H1 (cell line): Measurements from ENCODE around the gene ADAMTS17. TPM values are rescaled to one million over a fixed set of nuclear protein-coding genes. Genes with fewer than 3 reads are reported as not detected.

Experiments
- CTCF ChIA-PET: fragments of 300-600 bp; sonication (Branson Sonifier 250); formaldehyde crosslinking; loops from one replicate; lab custom pipeline; 2021; ENCODE audit not compliant: partially characterized antibody; lab: Charles Lee
- POLR2A ChIA-PET: fragments of 300-600 bp; sonication (Branson Sonifier 250); formaldehyde crosslinking; loops from one replicate; lab custom pipeline; 2021; ENCODE audit warnings: inconsistent platforms; ENCODE audit not compliant: partially characterized antibody; lab: Charles Lee
- DNase-seq, 2 experiments: peaks; one replicate each; pipeline versions ENCODE4 v3.0.0 to v3.0.0-alpha.2; 2010 to 2022; ENCODE audit warnings: low spot score in 2 of 2, low read depth in 1 of 2, mixed read lengths in 1 of 2
- FAIRE-seq: peaks from 2 replicates; lab custom pipeline; 2011; peaks lifted over from hg19 to GRCh38; lab: Jason Lieb, UNC
- H2AFZ ChIP-seq: 2 replicates; pipeline ENCODE4 v1.8.1; 2012; ENCODE audit warnings: low read length, inconsistent platforms
- H2AK5ac ChIP-seq: 2 replicates; pipeline ENCODE4 v1.6.1; 2013; ENCODE audit warnings: low read depth, low read length
- H2BK120ac ChIP-seq: replicated peaks from 2 replicates; pipeline ENCODE3; 2013; ENCODE audit warnings: low read depth, low read length, inconsistent platforms
- H2BK12ac ChIP-seq: 2 replicates; pipeline ENCODE4 v1.6.1; 2013; ENCODE audit warnings: low read depth, low read length
- H2BK15ac ChIP-seq: 2 replicates; pipeline ENCODE4 v1.6.1; 2013; ENCODE audit warnings: low read length
- H2BK20ac ChIP-seq: 2 replicates; pipeline ENCODE4 v1.6.1; 2013; ENCODE audit warnings: low read length
- H2BK5ac ChIP-seq: 2 replicates; pipeline ENCODE4 v1.6.1; 2013; ENCODE audit warnings: low read depth, low read length
- H3K14ac ChIP-seq: 2 replicates; pipeline ENCODE4 v1.6.1; 2013; ENCODE audit warnings: inconsistent platforms; ENCODE audit not compliant: insufficient read length
- H3K18ac ChIP-seq: 2 replicates; pipeline ENCODE4 v1.6.1; 2013; ENCODE audit warnings: low read length; ENCODE audit errors: extremely low read depth
- H3K23ac ChIP-seq: 2 replicates; pipeline ENCODE4 v1.6.1; 2013; ENCODE audit warnings: inconsistent platforms; ENCODE audit not compliant: insufficient read length
- H3K23me2 ChIP-seq: 2 replicates; pipeline ENCODE4 v1.6.1; 2013; ENCODE audit warnings: low read depth, low read length
- H3K27ac ChIP-seq: 2 replicates; pipeline ENCODE4 v1.6.1; 2011; ENCODE audit warnings: low read depth, low read length, inconsistent platforms
- H3K27me3 ChIP-seq, 4 experiments: replicated peaks in 1 of 4; 1 replicate in 1 of 4; 2 replicates in 3 of 4; pipeline versions ENCODE4 v1.6.1 to v1.8.1; 2011 to 2013; ENCODE audit warnings: low read length in 3 of 4, mild to moderate bottlenecking in 3 of 4, inconsistent platforms in 2 of 4, mixed read lengths in 2 of 4, moderate library complexity in 1 of 4; ENCODE audit not compliant: control insufficient read depth in 3 of 4, insufficient read depth in 3 of 4; ENCODE audit errors: extremely low read depth in 1 of 4
- H3K36me3 ChIP-seq, 4 experiments: 2 replicates each; pipeline versions ENCODE4 v1.6.1 to v1.8.1; 2011 to 2013; ENCODE audit warnings: mild to moderate bottlenecking in 4 of 4, low read length in 3 of 4, moderate library complexity in 2 of 4, control low read depth in 1 of 4, inconsistent platforms in 1 of 4; ENCODE audit not compliant: insufficient read depth in 4 of 4, control insufficient read depth in 2 of 4
- H3K4ac ChIP-seq: replicated peaks from 2 replicates; pipeline ENCODE3; 2013; ENCODE audit warnings: low read length, low read depth, mixed read lengths, inconsistent platforms; ENCODE audit not compliant: insufficient read length
- H3K4me1 ChIP-seq, 4 experiments: replicated peaks in 1 of 4; 1 replicate in 1 of 4; 2 replicates in 3 of 4; pipeline versions ENCODE4 v1.6.1 to v1.8.1; 2011 to 2013; ENCODE audit warnings: low read length in 3 of 4, inconsistent platforms in 2 of 4, mixed read lengths in 1 of 4; ENCODE audit not compliant: insufficient read depth in 4 of 4, control insufficient read depth in 3 of 4
- H3K4me2 ChIP-seq, 2 experiments: 2 replicates each; pipeline versions ENCODE4 v1.6.1 to v1.8.1; 2011 to 2013; ENCODE audit warnings: low read depth in 2 of 2, low read length in 2 of 2, control low read depth in 1 of 2, inconsistent platforms in 1 of 2, mild to moderate bottlenecking in 1 of 2; ENCODE audit not compliant: insufficient read depth in 1 of 2
- H3K4me3 ChIP-seq, 4 experiments: fragments of 200-600, 300-600 bp in 1 of 4; sonication (generic), shearing (Covaris generic), sonication (Bioruptor Twin) in 1 of 4; 2 replicates each; pipeline versions ENCODE4 v1.5.1 to v1.8.1; 2011 to 2016; ENCODE audit warnings: low read length in 4 of 4, low read depth in 3 of 4, control low read depth in 2 of 4, inconsistent platforms in 2 of 4, mild to moderate bottlenecking in 2 of 4, mixed read lengths in 1 of 4, moderate library complexity in 1 of 4; ENCODE audit not compliant: insufficient read depth in 2 of 4; ENCODE audit errors: extremely low read depth in 1 of 4
- H3K56ac ChIP-seq: replicated peaks from 2 replicates; pipeline ENCODE3; 2013; ENCODE audit warnings: low read depth, mild to moderate bottlenecking, mixed read lengths, low read length, inconsistent platforms; ENCODE audit not compliant: insufficient read length
- H3K79me1 ChIP-seq: 2 replicates; pipeline ENCODE4 v1.6.1; 2013; ENCODE audit warnings: low read depth, low read length, control low read depth
- H3K79me2 ChIP-seq, 2 experiments: 2 replicates each; pipeline versions ENCODE4 v1.6.1 to v1.8.1; 2012 to 2013; ENCODE audit warnings: low read length in 2 of 2, mild to moderate bottlenecking in 2 of 2, inconsistent platforms in 1 of 2; ENCODE audit not compliant: insufficient read depth in 2 of 2, control insufficient read depth in 1 of 2
- H3K9ac ChIP-seq, 4 experiments: replicated peaks in 1 of 4; 1 replicate in 1 of 4; 2 replicates in 3 of 4; pipeline versions ENCODE4 v1.6.1 to v1.8.1; 2011 to 2013; ENCODE audit warnings: low read depth in 3 of 4, low read length in 3 of 4, control low read depth in 2 of 4, mild to moderate bottlenecking in 2 of 4, moderate library complexity in 2 of 4, inconsistent platforms in 1 of 4; ENCODE audit errors: extremely low read depth in 1 of 4
- H3K9me3 ChIP-seq, 2 experiments: 2 replicates each; pipeline versions ENCODE4 v1.6.1 to v1.8.1; 2012 to 2013; ENCODE audit warnings: mild to moderate bottlenecking in 2 of 2, moderate library complexity in 2 of 2, control low read depth in 1 of 2, inconsistent platforms in 1 of 2, low read depth in 1 of 2, low read length in 1 of 2, mixed read lengths in 1 of 2; ENCODE audit not compliant: insufficient read depth in 2 of 2
- H4K20me1 ChIP-seq, 2 experiments: replicated peaks in 1 of 2; 2 replicates each; pipeline versions ENCODE3 to v1.8.1; 2011 to 2013; ENCODE audit warnings: inconsistent platforms in 2 of 2, low read length in 2 of 2, mild to moderate bottlenecking in 1 of 2; ENCODE audit not compliant: insufficient read depth in 2 of 2, control insufficient read depth in 1 of 2
- H4K5ac ChIP-seq: 2 replicates; pipeline ENCODE4 v1.6.1; 2013; ENCODE audit warnings: low read length, low read depth, mixed read lengths, inconsistent platforms; ENCODE audit not compliant: insufficient read length
- H4K8ac ChIP-seq: 2 replicates; pipeline ENCODE4 v1.8.0; 2013; ENCODE audit warnings: mild to moderate bottlenecking, moderate library complexity, low read length, inconsistent platforms; ENCODE audit not compliant: insufficient read depth; ENCODE audit errors: extremely low read depth
- H4K91ac ChIP-seq: replicated peaks from 2 replicates; pipeline ENCODE3; 2013; ENCODE audit warnings: low read length, mixed read lengths, inconsistent platforms; ENCODE audit not compliant: insufficient read length
- CREB1 ChIP-seq: IDR thresholded peaks from 2 replicates; pipeline ENCODE4 v1.6.1; 2012; ENCODE audit warnings: inconsistent platforms
- FOSL1 ChIP-seq: IDR thresholded peaks from 2 replicates; pipeline ENCODE4 v1.6.1; 2011; ENCODE audit warnings: mild to moderate bottlenecking, low read depth, low read length, moderate library complexity; ENCODE audit not compliant: insufficient read depth
- JUND ChIP-seq: IDR thresholded peaks from 2 replicates; pipeline ENCODE4 v1.6.1; 2011; ENCODE audit warnings: mild to moderate bottlenecking, improper control_type of control experiment, low read length
- RAD21 ChIP-seq, 2 experiments: IDR thresholded peaks in 1 of 2; conservative IDR thresholded peaks in 1 of 2; 2 replicates each; pipeline ENCODE4 v1.6.1; 2011; ENCODE audit warnings: low read depth in 2 of 2, low read length in 2 of 2, improper control_type of control experiment in 1 of 2, inconsistent platforms in 1 of 2, mild to moderate bottlenecking in 1 of 2, moderate library complexity in 1 of 2
- WGBS, 2 experiments: shearing (Covaris generic) in 1 of 2; methylation state at CpG; one replicate each; pipeline versions ENCODE4 v1.1.6 to v1.1.7; 2013 to 2015; ENCODE audit warnings: low lambda C conversion rate in 2 of 2, mixed read lengths in 2 of 2, inconsistent platforms in 1 of 2, low coverage in 1 of 2, missing lambda C conversion rate in 1 of 2; ENCODE audit not compliant: insufficient replicate concordance in 2 of 2, insufficient coverage in 1 of 2, insufficient read length in 1 of 2; ENCODE audit errors: extremely low coverage in 1 of 2, missing lambda C conversion rate in 1 of 2; 5-methylcytosine and 5-hydroxymethylcytosine counted together
- polyA plus RNA-seq, 7 experiments: library from polyadenylated mRNA; depleted of rRNA in 3 of 7; stranded (reverse) in 5 of 7; unstranded in 2 of 7; fragments of >200 nt in 5 of 7; fragments of 200-250 nt in 2 of 7; gene quantifications; 1 replicate in 5 of 7; 2 replicates in 1 of 7; 4 replicates in 1 of 7; pipeline versions ENCODE4 v1.2.1 to v1.2.3, GENCODE V29; 2011 to 2013; ENCODE audit warnings: missing spikeins in 2 of 7, mixed read lengths in 2 of 7
- total RNA-seq: library from RNA; stranded (reverse); fragmentation: NEBNext Ultra II Directional; extraction: Animal tissue kit (Norgen Biotek cat#: 25700); gene quantifications from 2 replicates; pipeline ENCODE4 v1.2.1, GENCODE V29; 2021
- TF ChIP-seq, protein P1 (sequence below): IDR thresholded peaks from 2 replicates; pipeline ENCODE4 v1.6.1; 2012; ENCODE audit warnings: inconsistent platforms
- TF ChIP-seq, protein P2 (sequence below), 3 experiments: IDR thresholded peaks; 1 replicate in 2 of 3; 2 replicates in 1 of 3; pipeline versions ENCODE4 v1.5.1 to v1.6.1; 2011; ENCODE audit warnings: low read length in 3 of 3, mild to moderate bottlenecking in 3 of 3, inconsistent platforms in 2 of 3, low read depth in 1 of 3, moderate library complexity in 1 of 3; ENCODE audit not compliant: insufficient read depth in 1 of 3; ENCODE audit errors: control extremely low read depth in 1 of 3
- TF ChIP-seq, protein P3 (sequence below): IDR thresholded peaks from 2 replicates; pipeline ENCODE4 v1.6.1; 2012; ENCODE audit warnings: inconsistent platforms

Gene ADAMTS17
- total and polyA plus RNA-seq, 2 of the 8 experiments (the other 6 are each of a cell fraction or from before 2014, with no cell fraction given) = 0.51 to 1.7 TPM

DNA sequence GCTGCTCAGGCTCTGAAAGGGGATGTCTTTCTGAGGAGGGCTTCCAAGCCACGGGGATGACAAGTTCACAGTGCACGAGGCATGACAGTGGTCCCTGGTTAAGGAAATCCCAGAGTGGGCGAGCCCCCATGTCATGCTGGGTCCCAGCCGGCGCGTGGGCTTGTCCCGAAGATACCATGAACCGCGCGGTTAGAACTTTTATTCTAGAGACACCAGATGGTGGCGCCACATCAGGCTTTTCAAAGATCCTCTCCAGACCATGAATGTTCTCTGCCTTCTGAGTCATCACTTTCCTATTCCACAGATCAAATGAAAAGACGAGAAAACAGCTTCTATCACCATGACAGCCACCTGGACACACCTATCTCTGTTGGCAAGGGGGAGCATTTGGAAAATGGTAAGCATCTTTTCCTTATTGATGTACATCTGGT is 380.7 kb downstream of the ADAMTS17 start:
- Histone ChIP-seq H4K5ac (no peak overlapping the region), H3K36me3 (no peaks in the 10 kb centered on the region), H3K4me3 (no peak overlapping the region), H3K4me2 (no peak overlapping the region), H2BK15ac (no peak overlapping the region), H3K27me3 (peaks cover 0 to 2% (median 0%) of the 10 kb centered on the region in 4 experiments; a peak in 1 of 7 replicates), H4K8ac (no peak overlapping the region), H2BK12ac (no peak overlapping the region), H2BK20ac (no peak overlapping the region), H3K27ac (no peak overlapping the region), H2AFZ (no peak overlapping the region), H4K20me1 (no peaks in the 10 kb centered on the region), H2BK120ac (no peak overlapping the region), H2BK5ac (no peak overlapping the region), H3K4me1 (peaks cover 0 to 2% (median under 1%) of the 10 kb centered on the region in 4 experiments; a peak in 1 of 7 replicates), H4K91ac (no peak overlapping the region), H3K23ac (no peak overlapping the region), H2AK5ac (no peak overlapping the region), H3K14ac (no peak overlapping the region), H3K9ac (no peak overlapping the region), H3K23me2 (no peaks in the 10 kb centered on the region), H3K79me1 (no peaks in the 10 kb centered on the region), H3K79me2 (no peaks in the 10 kb centered on the region), H3K9me3 (no peaks in the 10 kb centered on the region; a peak in 1 of 4 replicates), H3K4ac (no peak overlapping the region), H3K18ac (no peak overlapping the region), H3K56ac (no peak overlapping the region)
- no peak for FAIRE-seq
- TF ChIP-seq RAD21 (IDR thresholded peaks at IDR 0.05 in 1 of 2, conservative IDR thresholded peaks at IDR 0.05 in 1 of 2; ENCODE audit: low read depth in 2 of 2, low read length in 2 of 2) = peak; percentile 65 to 72
- TF ChIP-seq, protein P1, sequence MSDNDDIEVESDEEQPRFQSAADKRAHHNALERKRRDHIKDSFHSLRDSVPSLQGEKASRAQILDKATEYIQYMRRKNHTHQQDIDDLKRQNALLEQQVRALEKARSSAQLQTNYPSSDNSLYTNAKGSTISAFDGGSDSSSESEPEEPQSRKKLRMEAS = peak; percentile 76
- TF ChIP-seq, protein P2, sequence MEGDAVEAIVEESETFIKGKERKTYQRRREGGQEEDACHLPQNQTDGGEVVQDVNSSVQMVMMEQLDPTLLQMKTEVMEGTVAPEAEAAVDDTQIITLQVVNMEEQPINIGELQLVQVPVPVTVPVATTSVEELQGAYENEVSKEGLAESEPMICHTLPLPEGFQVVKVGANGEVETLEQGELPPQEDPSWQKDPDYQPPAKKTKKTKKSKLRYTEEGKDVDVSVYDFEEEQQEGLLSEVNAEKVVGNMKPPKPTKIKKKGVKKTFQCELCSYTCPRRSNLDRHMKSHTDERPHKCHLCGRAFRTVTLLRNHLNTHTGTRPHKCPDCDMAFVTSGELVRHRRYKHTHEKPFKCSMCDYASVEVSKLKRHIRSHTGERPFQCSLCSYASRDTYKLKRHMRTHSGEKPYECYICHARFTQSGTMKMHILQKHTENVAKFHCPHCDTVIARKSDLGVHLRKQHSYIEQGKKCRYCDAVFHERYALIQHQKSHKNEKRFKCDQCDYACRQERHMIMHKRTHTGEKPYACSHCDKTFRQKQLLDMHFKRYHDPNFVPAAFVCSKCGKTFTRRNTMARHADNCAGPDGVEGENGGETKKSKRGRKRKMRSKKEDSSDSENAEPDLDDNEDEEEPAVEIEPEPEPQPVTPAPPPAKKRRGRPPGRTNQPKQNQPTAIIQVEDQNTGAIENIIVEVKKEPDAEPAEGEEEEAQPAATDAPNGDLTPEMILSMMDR (IDR thresholded peaks at IDR 0.05; ENCODE audit: control extremely low read depth in 1 of 3, insufficient read depth in 1 of 3, low read depth in 1 of 3, low read length in 3 of 3) = peak in 2 of 3 experiments; percentile 50 to 62; a peak in 3 of 4 replicates
- TF ChIP-seq JUND = peak; percentile 52; the same call in 1 of the 2 replicates
- no peak for TF ChIP-seq CREB1
- no peak for TF ChIP-seq FOSL1
- TF ChIP-seq, protein P3, sequence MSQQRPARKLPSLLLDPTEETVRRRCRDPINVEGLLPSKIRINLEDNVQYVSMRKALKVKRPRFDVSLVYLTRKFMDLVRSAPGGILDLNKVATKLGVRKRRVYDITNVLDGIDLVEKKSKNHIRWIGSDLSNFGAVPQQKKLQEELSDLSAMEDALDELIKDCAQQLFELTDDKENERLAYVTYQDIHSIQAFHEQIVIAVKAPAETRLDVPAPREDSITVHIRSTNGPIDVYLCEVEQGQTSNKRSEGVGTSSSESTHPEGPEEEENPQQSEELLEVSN = peak; percentile 66
- POLR2A ChIA-PET = no interaction called here
- peak in 1 of 2 experiments; percentile 77 for DNase-seq
- CTCF ChIA-PET = interaction anchor here (0.8 to 5.4 kb wide), 20 partner anchors 10 to 390 kb away, joined by 3 to 42 read pairs (median 4); no protein-coding TSS in a partner anchor
- WGBS, 2 experiments = 64% methylated on average over 12 of the region's 12 CpGs; no CpG with 5 or more reads in 1 of the 2 experiments
